HG03196 (cell line): ENCODE results near the gene SVIL.
A peak's percentile ranks its signal among the peaks of the same experiment; 100 is the strongest.

Experiments
- ATAC-seq: cut with Tn5 transposase; IDR thresholded peaks from one replicate; pipeline ENCODE4 v1.9.1; 2021; ENCODE audit not compliant: unreplicated experiment

SVIL gene

GRCh38 chr10:29431711-29432110, 203.1 kb downstream of the SVIL start:
- no peak for ATAC-seq

DNA sequence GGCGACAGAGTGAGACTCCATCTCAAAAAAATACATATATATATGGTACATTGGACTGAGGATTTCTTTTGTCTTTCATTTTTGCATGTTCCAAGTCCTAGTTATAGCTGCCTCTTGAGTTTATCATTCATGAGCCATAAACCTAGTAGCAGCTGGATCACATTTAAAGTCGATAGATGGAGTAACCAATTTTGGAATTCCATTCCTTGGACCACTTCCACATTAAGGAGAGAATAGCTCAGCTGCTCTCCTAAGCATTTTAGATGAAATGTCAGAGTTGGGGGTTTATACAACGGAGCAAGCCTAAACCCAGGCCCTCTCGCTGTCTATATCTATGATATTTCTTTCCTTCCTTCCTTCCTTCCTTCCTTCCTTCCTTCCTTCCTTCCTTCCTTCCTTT, 204.7 kb downstream of the SVIL start:
- no peak for ATAC-seq

DNA sequence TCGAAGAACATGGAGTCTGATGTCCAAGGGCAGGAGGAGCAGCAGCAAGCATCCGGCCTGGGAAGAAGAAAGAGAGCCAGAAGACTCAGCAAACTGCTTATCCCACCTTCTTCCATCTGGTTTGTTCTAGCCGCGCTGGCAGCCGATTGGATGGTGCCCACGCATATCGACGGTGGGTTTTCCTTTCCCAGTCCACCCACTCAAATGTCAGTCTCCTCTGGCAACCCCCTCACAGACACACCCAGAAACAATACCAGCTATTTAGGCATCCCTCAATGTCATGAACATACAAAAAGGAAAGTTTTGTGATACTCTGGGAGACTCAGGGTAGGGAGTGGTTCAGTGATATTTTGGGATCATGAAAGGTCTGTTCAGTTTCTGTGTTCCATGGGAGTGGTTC, 206.3 kb downstream of the SVIL start:
- no peak for ATAC-seq

- ATAC-seq, result no peak
These were observed 207.1 kb downstream of the SVIL start for GRCh38 chr10:29427667-29428066.

GRCh38 chr10:29426420-29426819, 208.4 kb downstream of the SVIL start:
- no peak for ATAC-seq

DNA sequence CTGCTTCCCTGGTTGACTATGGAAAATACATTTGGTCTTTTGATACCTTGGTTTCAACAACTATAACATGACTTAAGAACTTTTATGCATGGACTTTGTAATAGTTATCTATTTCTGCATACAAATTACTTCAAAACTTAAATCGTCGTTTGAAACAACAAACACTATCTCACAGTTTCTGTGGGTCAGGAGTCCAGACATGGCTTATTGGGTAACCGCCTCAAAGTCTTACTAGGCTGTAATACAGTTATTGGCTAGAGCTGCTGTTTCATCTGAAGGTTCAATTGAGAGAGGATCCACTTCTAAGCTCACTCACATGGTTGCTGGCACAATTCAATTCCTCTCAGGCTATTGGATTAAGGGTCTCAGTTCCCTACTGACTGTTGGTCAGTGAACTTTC, 210.8 kb downstream of the SVIL start:
- no peak for ATAC-seq

- ATAC-seq, result no peak
These were observed 214.0 kb downstream of the SVIL start for GRCh38 chr10:29420744-29421143.

- ATAC-seq, result no peak
These were observed 217.4 kb downstream of the SVIL start for GRCh38 chr10:29417324-29417723.

DNA sequence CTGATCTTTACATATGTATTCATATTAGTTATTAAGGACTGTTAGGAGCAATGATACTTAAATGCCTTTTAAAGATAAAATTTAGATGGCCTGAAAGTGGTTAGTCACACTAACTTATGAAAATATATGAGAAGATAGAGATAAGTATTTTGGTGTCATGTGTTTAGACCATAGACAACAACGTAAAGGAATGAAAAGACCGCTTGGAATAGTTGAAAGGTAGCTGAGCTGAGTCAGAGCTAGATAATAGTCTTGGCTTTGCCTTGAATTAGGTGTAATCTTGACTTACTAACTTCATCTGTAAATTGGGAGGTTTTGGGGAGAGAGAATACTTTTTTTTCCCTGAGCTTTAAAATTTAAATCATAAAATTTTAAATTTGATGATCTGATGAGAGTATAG, 218.9 kb downstream of the SVIL start:
- ATAC-seq, result no peak

GRCh38 chr10:29414501-29414900, 220.3 kb downstream of the SVIL start:
- no peak for ATAC-seq

DNA sequence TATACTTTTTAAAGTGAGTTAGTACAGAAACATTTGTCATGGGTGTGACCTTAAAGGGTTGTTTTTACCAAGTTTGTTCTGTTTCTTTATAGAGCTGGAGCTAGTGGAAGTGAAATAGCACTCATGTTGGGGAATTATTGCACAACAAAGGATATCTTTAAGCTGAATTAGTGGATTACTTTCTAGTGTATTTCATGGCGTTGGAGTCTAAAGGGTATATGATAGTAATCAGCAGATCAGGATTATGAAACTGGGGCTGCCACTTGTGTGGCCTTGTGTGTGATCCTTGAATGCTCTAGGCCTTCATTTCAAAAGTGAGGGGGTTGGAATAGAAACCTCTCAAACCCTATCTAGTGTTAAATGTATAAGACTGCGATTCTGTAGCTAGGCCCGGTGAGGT, 222.3 kb downstream of the SVIL start:
- no peak for ATAC-seq

GRCh38 chr10:29411666-29412315, 223.0 kb downstream of the SVIL start:
- no peak for ATAC-seq

DNA sequence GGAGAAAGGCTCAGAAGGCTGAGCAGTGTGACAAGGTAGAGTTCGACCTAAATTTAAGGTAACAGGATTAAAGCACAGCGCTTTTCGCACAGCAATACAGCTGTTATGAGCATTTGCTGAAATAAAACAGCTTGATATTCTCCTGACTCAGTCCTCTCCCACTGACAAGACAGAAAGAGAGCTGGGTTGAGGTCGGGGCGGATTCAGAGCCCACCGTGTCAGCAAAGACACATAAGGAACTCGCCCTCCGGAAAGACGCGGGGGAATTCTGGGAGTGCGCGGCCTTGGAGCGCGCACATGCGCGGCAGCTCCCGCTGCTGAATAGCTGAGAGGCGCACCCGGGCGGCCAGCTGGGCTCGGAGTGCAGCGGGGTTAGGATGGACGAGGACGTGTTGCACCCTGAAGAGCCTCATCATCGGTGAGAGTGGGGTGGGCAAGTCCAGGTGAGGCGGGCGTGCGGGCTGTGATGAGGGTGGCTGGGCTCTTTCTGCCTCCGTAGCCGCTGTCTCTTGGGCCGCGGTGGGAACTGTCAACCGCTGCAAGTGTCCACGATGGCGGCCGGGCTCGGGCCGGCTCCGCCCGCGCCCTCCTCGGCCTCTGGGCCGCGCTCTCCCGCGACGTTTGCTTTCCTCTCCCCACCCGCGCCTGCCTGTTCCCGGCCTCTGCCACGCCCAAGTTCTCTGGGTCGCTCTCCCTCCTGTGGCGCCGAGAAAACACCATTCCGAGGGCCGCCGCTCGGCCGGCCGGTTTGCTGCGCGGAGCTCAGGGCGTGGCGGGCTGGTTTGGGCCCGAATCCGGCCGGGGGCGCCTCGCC, 225.3 kb downstream of the SVIL start:
- ATAC-seq, result peak; percentile 70

GRCh38 chr10:29408847-29409240, 225.9 kb downstream of the SVIL start:
- ATAC-seq, result no peak
